SK-N-SH (cell line): ENCODE data around the gene ZNF827.

Experiments used
- POLR2AphosphoS5 ChIP-seq: IDR thresholded peaks from 2 replicates; pipeline ENCODE4 v1.6.1; 2012; ENCODE audit warnings: low read depth, low read length
- TF ChIP-seq, protein P1 (sequence below): fragments of 200-600 bp; sonication (generic); IDR thresholded peaks from 2 replicates; pipeline ENCODE4 v1.6.1; 2017; ENCODE audit warnings: antibody characterized with exemption, mild to moderate bottlenecking, moderate library complexity

DNA sequence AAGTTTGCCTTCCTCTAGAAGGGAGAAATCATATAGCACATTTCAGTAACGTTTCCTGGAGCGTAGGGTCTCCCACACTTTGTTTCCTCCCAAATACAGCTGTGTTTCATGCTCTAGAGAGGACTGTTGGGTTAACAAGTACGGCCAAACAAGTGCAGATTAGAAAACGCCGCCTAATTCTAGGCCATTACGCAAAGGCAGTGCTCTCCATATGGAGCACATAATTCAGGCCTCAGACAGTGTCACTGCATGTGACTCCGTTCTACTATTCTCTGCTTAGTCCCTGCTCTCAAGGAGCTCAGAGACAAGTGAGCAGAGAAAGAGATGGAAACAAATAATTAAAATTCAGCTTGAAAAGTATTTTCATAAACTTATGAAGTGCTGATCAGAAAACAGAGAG lies 11.6 kb downstream of the ZNF827 start:
- no peak for TF ChIP-seq POLR2AphosphoS5
- TF ChIP-seq, protein P1, sequence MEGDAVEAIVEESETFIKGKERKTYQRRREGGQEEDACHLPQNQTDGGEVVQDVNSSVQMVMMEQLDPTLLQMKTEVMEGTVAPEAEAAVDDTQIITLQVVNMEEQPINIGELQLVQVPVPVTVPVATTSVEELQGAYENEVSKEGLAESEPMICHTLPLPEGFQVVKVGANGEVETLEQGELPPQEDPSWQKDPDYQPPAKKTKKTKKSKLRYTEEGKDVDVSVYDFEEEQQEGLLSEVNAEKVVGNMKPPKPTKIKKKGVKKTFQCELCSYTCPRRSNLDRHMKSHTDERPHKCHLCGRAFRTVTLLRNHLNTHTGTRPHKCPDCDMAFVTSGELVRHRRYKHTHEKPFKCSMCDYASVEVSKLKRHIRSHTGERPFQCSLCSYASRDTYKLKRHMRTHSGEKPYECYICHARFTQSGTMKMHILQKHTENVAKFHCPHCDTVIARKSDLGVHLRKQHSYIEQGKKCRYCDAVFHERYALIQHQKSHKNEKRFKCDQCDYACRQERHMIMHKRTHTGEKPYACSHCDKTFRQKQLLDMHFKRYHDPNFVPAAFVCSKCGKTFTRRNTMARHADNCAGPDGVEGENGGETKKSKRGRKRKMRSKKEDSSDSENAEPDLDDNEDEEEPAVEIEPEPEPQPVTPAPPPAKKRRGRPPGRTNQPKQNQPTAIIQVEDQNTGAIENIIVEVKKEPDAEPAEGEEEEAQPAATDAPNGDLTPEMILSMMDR, result no peak
